Activated naive CD8-positive, alpha-beta T cell (primary cell): ENCODE measurements around the gene FAM118A.
A peak's percentile ranks its signal among the peaks of the same experiment; 100 is the strongest.
"Not testable (repeated sequence)": the region's sequence is repeated elsewhere in the genome, so short reads cannot be mapped to it uniquely, and the experiment has no call there.

Experiments used
- H3K27ac Mint-ChIP-seq: one replicate; pipeline ENCODE4 v1.8.0; 2021; ENCODE audit warnings: mixed read lengths
- H3K27me3 Mint-ChIP-seq: one replicate; pipeline ENCODE4 v1.8.0; 2021; ENCODE audit warnings: mixed read lengths
- H3K36me3 Mint-ChIP-seq: one replicate; pipeline ENCODE4 v1.8.0; 2021; ENCODE audit warnings: mixed read lengths
- H3K4me1 Mint-ChIP-seq: one replicate; pipeline ENCODE4 v1.8.0; 2021; ENCODE audit warnings: low read depth, mixed read lengths
- H3K4me3 Mint-ChIP-seq: one replicate; pipeline ENCODE4 v1.8.0; 2021; ENCODE audit warnings: mild to moderate bottlenecking, mixed read lengths
- H3K9me3 Mint-ChIP-seq: one replicate; pipeline ENCODE4 v1.8.0; 2021; ENCODE audit warnings: low read depth, mixed read lengths

FAM118A gene

GRCh38 chr22:45309422-45310227 is at the start of gene FAM118A:
Gene FAM118A, plus strand, starts transcription at chr22:45309934. Its CDS starts 12,446 bp downstream, at chr22:45322380.
- Mint-ChIP-seq H3K36me3 (peaks cover 2% of the 10 kb centered on the region), H3K9me3 (no peaks in the 10 kb centered on the region), H3K4me3 (peak within 1 kb of the TSS; percentile 85), H3K27ac (peak within 1 kb of the TSS; percentile 87), H3K27me3 (no peaks in the 10 kb centered on the region), H3K4me1 (peaks cover 42% of the 10 kb centered on the region)

- H3K36me3 Mint-ChIP-seq, H3K4me3 Mint-ChIP-seq, H3K27ac Mint-ChIP-seq, H3K4me1 Mint-ChIP-seq, H3K27me3 Mint-ChIP-seq, H3K9me3 Mint-ChIP-seq: not testable (repeated sequence)
These were observed 49.4 kb upstream of the FAM118A start for GRCh38 chr22:45260395-45260759.

GRCh38 chr22:45261407-45262088 is 48.2 kb upstream of the FAM118A start:
- Mint-ChIP-seq H3K4me3 (no peak overlapping the region), H3K27ac (no peak overlapping the region), H3K36me3 (no peaks in the 10 kb centered on the region), H3K27me3 (peaks cover 4% of the 10 kb centered on the region), H3K4me1 (peaks cover 2% of the 10 kb centered on the region), H3K9me3 (no peaks in the 10 kb centered on the region)

- Mint-ChIP-seq H3K9me3 (no peaks in the 10 kb centered on the region), H3K36me3 (no peaks in the 10 kb centered on the region), H3K27me3 (peaks cover 4% of the 10 kb centered on the region), H3K27ac (no peak overlapping the region), H3K4me1 (peaks cover 3% of the 10 kb centered on the region), H3K4me3 (no peak overlapping the region)
These were observed 47.4 kb upstream of the FAM118A start for GRCh38 chr22:45262195-45262930.

GRCh38 chr22:45262931-45263462 is 46.7 kb upstream of the FAM118A start:
- H3K4me3 Mint-ChIP-seq = no peak overlapping the region
- H3K27ac Mint-ChIP-seq = no peak overlapping the region
- peaks cover 5% of the 10 kb centered on the region for H3K4me1 Mint-ChIP-seq
- H3K9me3 Mint-ChIP-seq = no peaks in the 10 kb centered on the region
- H3K36me3 Mint-ChIP-seq = no peaks in the 10 kb centered on the region
- peaks cover 4% of the 10 kb centered on the region for H3K27me3 Mint-ChIP-seq

GRCh38 chr22:45263463-45264269 is 46.1 kb upstream of the FAM118A start:
- H3K27me3 Mint-ChIP-seq = peaks cover 4% of the 10 kb centered on the region
- no peak overlapping the region for H3K27ac Mint-ChIP-seq
- H3K36me3 Mint-ChIP-seq = no peaks in the 10 kb centered on the region
- H3K4me3 Mint-ChIP-seq = no peak overlapping the region
- H3K4me1 Mint-ChIP-seq = peaks cover 6% of the 10 kb centered on the region
- no peaks in the 10 kb centered on the region for H3K9me3 Mint-ChIP-seq

GRCh38 chr22:45265535-45265934 is 44.2 kb upstream of the FAM118A start:
- no peaks in the 10 kb centered on the region for H3K9me3 Mint-ChIP-seq
- no peaks in the 10 kb centered on the region for H3K36me3 Mint-ChIP-seq
- peaks cover 4% of the 10 kb centered on the region for H3K27me3 Mint-ChIP-seq
- H3K27ac Mint-ChIP-seq = no peak overlapping the region
- no peak overlapping the region for H3K4me3 Mint-ChIP-seq
- H3K4me1 Mint-ChIP-seq = peaks cover 14% of the 10 kb centered on the region

- no peaks in the 10 kb centered on the region for H3K27me3 Mint-ChIP-seq
- H3K9me3 Mint-ChIP-seq = no peaks in the 10 kb centered on the region
- peaks cover 14% of the 10 kb centered on the region for H3K4me1 Mint-ChIP-seq
- H3K4me3 Mint-ChIP-seq = peak overlapping the region; percentile 79
- H3K36me3 Mint-ChIP-seq = no peaks in the 10 kb centered on the region
- H3K27ac Mint-ChIP-seq = no peak overlapping the region
These were observed 41.4 kb upstream of the FAM118A start for GRCh38 chr22:45268167-45268957.

GRCh38 chr22:45268958-45269844 is 40.5 kb upstream of the FAM118A start:
- Mint-ChIP-seq H3K36me3 (no peaks in the 10 kb centered on the region), H3K4me1 (peaks cover 12% of the 10 kb centered on the region), H3K27ac (no peak overlapping the region), H3K27me3 (no peaks in the 10 kb centered on the region), H3K9me3 (no peaks in the 10 kb centered on the region), H3K4me3 (peak overlapping the region; percentile 87)

- Mint-ChIP-seq H3K4me1 (peaks cover 12% of the 10 kb centered on the region), H3K36me3 (no peaks in the 10 kb centered on the region), H3K27me3 (no peaks in the 10 kb centered on the region), H3K27ac (no peak overlapping the region), H3K9me3 (no peaks in the 10 kb centered on the region), H3K4me3 (peak overlapping the region; percentile 87)
These were observed 39.4 kb upstream of the FAM118A start for GRCh38 chr22:45270095-45271020.

- peaks cover 12% of the 10 kb centered on the region for H3K4me1 Mint-ChIP-seq
- H3K27ac Mint-ChIP-seq = no peak overlapping the region
- H3K27me3 Mint-ChIP-seq = no peaks in the 10 kb centered on the region
- H3K4me3 Mint-ChIP-seq = no peak overlapping the region
- no peaks in the 10 kb centered on the region for H3K36me3 Mint-ChIP-seq
- H3K9me3 Mint-ChIP-seq = no peaks in the 10 kb centered on the region
These were observed 38.0 kb upstream of the FAM118A start for GRCh38 chr22:45271667-45272201.

GRCh38 chr22:45272498-45272897 is 37.2 kb upstream of the FAM118A start:
- H3K4me1 Mint-ChIP-seq = peaks cover 11% of the 10 kb centered on the region
- H3K4me3 Mint-ChIP-seq = no peak overlapping the region
- no peaks in the 10 kb centered on the region for H3K36me3 Mint-ChIP-seq
- no peak overlapping the region for H3K27ac Mint-ChIP-seq
- H3K27me3 Mint-ChIP-seq = no peaks in the 10 kb centered on the region
- H3K9me3 Mint-ChIP-seq = no peaks in the 10 kb centered on the region
